ENCODE results near the gene FBXO42.
A peak's percentile ranks its signal among the peaks of the same experiment; 100 is the strongest.
"Not testable (repeated sequence)": the region's sequence is repeated elsewhere in the genome, so short reads cannot be mapped to it uniquely, and the experiment has no call there.

Gene FBXO42

DNA sequence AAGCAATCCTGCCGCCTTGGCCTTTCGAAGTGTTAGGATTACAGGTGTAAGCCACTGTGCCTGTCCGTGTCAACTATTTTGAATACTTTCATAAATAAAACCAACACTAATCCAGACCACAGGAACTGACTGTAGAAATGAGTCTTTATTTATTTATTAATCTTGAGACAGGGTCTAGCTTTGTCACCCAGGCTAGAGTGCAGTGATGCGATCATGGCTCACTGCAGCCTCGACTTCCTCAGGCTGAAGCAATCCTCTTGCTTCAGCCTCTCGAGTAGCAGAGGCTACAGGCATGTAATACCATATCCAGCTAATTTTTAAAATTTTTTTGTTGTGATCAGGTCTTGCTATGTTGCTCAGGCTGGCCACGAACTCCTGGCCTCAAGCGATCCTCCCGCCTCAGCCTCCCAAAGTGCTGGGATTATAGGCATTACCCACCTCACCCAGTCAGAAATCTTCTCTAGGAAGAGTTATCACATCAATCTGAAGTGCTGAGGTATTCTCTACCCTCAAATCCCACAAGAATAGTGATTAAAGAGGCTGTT is 93.6 kb downstream of the FBXO42 start:
- no peak for DNase-seq

DNA sequence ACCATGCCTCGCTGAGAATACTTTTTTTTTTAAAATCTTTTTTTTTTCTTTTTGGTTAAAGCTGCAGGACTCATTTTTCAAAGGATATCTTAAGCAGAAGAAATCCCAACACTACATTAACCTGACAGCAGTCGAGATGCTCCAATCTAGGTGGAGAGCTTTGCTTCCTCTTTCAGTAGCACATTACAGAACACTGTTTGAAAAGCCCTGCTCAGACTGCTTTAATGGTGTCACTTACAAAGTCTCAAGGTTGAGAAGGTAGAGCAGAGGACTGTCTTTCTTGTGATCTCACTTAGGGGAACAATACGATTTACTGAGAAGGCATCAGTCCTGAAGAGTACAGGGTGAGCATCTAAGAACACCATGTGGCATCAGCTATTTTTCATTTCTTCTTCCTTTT is 94.3 kb downstream of the FBXO42 start:
- DNase-seq = no peak

DNA sequence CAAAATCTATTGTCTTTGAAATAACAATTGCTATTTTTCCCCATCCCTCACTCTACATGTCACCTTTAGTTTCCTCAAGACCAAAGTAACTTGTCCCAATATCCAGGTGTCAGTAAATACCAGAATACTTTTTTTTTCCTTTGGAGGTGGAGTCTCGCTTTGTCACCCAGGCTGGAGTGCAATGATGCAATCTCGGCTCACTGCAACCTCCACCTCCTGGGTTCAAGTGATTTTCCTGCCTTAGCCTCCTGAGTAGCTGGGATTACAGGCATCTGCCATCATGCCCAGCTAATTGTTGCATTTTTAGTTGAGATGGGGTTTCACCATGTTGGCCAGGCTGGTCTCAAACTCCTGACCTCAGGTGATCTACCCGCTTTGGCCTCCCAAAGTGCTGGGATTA is 94.7 kb downstream of the FBXO42 start:
- not testable (repeated sequence) for DNase-seq

DNA sequence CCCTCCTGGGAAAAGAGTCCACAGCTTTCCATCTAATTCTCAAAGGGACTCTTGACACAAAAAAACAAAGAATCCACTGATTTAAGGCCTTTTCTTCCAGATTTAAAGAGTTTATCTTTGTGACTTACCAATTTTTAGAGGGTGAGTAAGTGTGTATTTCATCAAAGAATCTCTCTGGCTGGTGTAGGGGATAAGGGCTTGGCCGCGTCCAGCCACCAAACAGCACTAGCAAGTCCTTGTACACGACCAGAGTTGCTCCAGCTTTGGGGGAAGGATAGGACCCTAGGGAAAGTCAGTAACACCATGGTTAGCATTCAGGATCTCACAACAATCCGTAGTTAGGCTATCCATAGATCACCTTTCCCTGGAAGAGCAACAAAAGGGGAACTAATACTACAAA is 95.8 kb downstream of the FBXO42 start:
- no peak for DNase-seq

DNA sequence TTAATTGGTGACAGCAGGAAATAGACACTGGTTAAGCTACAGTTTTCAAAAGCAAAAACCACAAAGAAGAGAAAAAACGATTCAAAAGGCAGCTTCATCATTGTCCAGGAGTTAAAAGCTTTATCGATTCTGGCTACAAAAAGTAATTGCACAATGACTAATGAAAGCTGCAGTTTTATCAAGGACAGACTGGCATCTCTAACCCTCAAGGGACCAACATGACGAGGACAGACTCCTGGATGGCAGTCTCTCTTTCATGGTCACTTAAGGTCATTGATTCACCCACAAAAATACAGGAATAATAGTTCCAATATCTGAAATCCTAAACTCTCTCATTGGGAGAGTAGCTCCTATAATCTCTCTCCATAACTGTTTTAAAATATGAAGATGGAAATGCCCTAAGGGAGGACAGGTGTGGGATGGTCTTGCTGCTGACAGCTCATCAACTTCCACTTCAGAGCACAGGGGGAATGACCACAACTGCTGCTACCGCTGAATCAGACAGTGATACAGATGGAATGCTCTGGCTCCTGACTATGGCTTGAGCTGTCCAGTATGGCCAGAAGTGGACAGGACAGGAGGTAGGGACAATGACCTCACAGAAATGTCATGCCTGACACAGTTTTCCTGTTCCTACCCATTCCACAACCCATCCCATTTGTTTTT is 97.9 kb downstream of the FBXO42 start:
- DNase-seq = no peak

DNA sequence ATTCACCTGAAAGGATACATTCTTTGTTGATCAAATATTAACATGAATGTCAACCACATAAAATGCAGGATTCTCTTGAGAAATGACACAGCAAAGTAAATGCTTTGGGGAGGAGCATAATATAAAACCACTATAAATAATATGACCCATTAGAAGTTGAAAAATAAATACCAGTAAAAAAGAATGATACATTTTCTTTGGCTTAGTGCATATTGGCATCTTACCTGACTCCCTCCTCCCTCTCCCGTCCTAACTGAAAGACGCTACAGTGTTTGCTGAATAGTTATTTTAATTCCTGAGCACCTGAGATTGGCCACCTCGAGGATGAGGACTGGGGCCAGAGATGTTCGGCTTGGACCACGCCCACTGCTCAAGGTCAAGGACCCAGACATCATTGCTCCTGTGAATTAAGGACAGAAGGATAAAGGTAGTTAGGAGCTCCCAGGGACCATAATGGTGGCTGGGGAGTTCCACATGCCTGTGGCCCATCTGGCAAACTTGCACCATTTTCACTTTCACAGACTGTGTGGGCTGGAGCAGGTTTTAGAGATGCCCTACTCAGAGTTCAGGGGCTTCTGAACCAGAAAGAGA is 98.9 kb downstream of the FBXO42 start:
- no peak for DNase-seq

DNA sequence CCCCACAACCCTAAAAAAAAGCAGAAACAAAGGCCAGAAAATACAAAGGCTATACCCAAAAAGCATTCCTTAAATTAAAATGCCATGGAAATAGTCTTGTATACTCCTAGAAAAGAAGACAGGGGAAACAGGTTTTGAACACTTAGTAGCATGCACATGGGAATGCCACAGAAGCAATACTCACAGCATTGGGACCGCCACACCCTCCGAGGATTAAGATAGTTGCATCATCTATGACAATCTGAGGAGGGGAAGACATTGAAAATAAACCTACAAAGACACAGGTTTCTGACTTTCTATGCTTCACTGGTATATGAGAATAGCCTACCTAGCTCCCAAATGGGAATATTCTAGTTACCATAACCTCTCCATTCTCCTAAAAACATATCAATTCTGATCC is 99.4 kb downstream of the FBXO42 start:
- DNase-seq = no peak

DNA sequence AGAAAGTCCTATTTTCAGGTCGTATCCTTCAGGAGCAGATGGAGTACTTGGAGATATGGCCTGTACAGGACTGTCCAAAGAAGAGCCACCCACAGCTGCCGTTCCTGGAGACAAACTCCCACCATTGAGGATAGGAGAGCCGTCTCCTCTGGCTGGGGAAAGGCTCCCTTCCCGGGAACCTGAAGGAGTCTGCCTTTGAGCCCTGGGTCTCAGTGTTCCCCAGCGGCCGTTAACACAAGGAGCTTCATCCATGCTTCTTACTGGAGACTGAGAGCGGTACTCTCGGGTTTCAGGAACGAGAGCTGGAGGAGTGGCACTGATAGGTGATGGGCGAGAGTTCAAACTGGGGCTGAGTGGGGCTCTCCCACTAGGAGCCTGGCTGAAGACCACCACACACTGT is 100.9 kb downstream of the FBXO42 start:
- no peak for DNase-seq

DNA sequence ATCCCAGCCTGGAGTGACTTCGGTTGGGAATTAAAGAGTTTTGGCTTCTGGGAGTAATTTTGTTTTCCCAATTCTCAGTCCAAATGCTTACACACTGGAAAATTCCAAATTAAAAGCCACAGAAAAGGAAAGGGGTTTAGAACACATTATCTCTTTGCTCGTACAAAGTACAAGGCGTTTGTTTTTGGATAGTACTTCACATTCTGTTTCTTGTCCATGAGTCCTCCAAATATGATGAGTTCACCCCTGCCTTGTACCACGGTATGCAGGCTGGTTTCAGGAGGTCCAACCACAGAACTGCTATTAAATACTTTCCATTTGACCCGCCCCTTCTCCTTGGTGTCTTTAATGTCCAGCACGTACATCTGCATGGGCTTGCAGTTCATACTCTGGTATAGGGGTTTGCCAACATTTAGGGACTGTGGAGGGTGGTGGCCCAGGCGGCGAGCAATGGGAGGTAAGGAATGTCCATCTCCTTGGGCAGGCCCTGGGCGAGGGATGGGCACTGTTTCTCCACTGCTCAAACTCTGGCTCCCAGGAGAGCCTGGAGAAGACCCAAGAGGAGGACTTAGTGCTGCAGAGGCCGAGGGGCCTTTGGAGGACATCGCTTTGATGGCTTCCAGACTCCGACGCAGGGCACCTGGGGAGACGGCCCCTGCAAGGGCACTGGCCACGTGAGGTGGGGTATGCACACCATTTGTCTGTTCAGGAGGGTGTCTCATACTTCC is 101.6 kb downstream of the FBXO42 start:
- no peak for DNase-seq

DNA sequence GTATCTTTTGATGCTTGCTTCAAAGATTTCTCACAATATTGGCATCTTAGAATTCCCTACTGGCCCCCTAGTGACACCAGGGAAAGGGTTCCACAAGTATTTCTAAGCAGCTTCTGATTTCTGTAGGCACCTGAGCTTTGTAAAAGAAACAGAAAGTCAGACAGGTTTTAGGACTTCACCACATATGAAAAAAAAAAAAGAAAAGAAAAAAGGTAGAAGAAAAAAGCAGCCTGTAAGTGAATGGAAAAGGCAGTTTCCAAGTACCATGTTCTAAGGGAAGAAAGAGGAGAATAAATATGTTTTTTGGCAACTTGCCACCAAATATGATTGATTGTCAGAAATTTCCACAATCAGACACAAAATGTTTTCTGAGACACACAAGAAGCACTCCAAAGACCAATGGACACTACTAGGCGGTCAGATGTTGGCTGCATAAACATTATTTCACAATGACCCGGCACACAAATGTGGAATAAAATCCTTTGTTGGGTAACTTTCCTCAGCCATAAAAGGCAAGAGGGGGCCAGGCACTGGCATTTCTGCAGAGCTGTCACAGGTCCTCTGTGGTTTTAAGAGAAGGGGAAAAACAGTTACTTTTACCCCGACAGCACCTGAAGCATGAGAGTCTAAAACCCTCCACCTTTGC is 102.6 kb downstream of the FBXO42 start:
- no peak for DNase-seq

DNA sequence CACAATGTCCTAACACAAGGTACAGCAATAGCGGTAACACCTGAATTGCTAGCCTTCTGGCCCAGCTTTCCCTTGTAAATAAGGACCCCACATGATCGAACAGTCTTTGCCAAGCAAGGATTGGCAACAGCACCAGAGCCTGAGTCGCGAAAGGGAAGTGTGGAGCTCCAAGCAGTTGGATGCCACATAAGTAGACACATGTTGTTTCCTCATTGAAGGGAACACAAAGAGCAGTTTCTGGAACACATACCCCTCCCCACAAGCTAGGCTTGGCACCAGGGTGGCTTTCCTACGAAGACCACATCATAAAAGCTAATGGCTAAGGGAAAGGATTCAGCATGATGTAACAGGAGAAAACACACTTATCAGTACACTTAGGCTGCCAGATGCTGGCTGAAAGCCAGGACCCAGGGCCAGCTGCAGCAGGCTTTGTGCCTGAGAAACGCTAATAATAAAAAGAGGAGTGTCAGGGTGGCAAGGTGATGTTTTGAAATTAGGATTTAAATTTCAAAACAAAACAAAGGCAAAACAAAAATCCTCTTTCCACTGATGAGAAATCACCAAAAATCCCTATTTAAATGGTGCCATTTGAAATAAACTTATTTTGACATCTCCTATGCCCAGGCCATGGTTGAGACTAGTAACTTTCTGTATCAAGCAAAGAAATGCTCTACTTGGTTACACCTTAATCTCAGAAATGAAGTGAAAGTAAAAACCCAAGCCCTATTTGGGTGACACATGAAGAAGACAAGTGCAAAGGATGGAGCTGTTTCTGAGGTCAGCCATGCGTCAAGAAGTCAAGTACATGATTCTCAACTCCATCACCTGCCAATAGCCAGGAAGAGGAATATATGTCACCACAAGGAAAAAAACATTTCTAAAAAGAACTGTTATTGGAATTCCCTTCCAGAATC is 103.4 kb downstream of the FBXO42 start:
- DNase-seq = no peak

DNA sequence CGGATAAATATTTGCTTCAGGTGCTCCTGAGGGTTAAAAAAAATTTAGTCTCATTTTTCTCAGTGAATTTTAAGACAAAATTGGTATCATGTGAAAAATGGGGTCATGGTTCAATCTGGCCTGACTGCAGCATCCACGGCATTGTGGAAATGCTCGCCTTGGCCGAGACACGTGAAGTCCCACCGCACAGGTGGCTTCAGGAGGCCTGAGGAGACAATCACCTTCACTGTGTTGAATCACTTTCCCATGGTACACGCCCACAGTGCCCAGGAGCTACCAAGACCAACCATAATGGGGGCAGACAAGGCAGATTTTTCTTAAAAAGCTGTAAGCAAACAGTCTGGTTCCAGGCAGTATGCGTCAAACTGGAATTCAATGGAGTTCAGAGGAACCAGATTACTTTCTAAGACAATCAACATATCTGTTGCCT is 104.3 kb downstream of the FBXO42 start:
- DNase-seq = no peak

DNA sequence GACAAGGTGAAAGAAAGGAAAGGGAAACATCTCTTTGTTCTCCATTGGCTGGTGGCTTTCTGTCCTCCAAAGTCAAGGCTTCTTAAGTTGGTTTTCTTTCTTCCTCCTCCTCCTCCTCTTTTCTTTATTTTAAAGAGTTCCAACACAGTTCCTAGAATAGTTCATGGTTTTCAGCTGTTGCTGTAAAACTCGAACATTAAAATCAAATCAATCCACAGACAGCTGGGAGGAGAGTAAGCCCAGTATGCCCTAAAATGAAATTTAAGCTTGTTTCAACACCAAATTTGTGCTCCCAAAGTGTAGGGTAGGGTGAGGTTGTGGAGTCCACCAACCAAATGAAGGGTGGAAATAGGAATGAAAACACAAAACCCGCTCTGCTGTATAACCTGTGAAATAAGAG is 104.8 kb downstream of the FBXO42 start:
- DNase-seq = no peak

DNA sequence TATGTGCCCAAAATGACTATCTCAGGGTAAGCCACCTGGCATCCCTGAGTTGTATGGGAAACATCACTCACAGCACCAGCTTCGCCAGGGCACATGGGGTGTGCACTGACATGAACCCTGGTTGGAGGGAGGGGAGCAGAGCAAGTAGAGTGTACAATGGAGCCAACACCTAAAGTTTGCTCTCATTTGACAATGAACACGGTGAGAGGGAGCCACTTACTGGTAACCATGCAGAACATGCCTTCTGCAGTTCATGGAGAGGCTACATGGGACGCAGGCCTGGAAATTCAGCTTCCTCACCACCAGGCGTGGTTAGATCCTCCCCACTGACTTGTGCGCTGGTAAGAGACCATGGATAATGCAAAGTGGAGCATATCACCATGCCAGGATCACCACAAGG is 105.3 kb downstream of the FBXO42 start:
- DNase-seq = no peak

DNA sequence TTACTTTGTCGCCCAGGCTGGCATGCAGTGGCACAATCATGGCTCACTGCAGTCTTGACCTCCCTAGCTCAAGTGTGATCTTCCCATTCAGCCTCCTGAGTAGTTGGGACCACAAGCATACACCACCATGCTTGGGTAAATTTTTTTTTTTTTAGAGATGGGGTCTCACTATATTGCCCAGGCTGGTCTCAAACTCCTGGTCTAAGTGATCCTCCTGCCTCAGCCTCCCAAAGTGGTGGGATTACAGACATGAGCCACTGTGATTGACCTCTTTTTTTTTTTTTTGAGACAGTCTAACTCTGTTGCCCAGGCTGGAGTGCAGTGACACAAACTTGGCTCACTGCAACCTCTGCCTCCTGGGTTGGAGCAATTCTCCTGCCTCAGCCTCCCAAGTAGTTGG is 106.0 kb downstream of the FBXO42 start:
- DNase-seq = not testable (repeated sequence)

DNA sequence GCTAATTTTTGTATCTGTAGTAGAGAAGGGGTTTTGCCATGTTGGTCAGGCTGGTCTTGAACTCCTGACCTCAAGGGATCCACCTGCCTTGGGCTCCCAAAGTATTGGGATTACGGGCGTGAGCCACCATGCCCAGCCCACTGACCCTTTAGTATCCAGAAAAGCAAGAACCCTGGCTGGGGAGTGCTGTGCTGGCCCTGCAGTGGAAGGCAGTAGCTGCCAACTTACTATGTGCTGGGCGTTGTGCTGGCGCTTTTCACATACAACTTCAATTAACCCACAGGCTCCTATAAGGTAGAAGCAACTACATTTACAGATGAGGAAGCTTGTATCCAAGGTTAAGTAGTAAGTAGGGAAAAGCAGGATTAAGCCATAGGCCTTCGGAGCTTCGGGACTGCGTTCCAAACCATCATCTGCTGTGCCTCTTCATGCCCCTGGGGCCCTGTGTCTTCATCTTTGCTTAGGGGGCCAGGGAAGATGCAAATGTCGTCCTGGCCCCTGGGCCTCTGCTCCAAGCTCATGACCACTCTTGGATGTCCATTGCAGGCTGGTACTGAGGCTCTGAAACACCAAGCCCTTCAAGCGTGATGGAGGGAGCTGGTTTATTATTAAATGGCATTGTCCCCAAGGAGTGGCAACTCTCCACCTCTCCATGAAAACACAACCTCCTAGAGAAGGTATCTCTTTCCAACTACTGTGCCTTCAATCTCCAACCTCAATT is 106.6 kb downstream of the FBXO42 start:
- DNase-seq = no peak

DNA sequence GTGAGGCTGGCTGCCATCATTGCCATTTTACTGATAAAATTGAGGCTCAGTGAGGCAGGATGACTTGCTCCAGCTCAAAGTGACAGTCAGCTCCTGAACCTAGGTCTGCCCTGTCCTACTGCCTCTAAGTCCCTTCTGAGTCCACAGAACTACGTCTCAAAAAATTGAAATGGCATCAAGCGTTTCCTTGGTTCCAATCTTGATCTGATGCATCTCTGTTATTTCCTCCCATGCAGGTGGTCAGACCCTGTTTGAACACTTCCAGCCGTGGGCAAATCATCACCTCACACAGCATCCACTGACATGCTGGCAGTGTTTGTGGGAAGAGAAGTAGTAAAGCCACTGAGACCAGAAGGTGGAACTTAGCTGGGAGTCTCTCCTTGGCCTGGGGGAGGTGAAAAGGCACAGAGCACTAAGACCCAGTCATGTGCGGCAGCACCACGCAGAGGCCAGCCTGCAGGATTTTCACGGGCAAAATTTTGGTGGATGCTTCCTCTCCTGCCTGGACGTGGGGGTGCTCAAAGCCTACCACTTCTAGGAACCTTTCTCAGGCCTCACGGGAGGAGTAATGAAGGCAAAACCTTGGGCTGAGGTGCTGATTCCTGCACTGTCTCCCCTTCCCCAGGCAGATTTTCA is 107.5 kb downstream of the FBXO42 start:
- DNase-seq = no peak

DNA sequence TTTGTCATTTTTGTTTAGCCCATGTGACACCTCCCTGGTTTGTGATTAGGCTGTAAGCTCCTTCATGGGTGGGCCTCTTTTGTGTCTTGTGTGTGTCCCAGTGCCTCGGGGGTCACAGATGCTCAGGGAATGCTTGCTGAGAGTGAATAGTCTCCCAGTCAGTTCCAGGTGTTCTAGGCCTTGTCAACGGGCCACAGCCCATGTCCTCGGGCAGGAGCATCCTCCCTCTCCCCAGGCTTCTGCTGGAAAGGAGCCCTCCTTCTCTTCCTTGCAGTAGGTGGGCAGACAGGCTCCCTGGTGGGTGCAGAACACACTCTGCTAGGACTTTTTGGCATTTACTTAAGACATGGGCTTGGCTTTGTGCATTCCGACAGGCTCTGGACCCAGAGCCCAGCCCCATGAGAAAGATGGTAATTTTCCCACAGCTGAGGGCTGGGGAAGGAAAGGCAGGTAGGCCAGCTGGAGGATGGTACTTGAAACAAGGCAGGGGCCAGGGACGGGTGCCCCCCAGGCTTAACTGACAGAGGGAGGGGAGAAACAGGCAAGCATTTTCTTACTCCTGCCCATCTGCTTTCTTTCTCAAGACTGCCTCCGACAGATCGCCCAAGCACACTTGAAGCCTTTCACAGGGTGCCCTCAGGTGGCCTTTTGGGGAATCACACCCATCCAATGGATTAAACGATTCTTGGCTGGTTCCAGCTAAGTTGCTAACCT is 108.2 kb downstream of the FBXO42 start:
- peak; percentile 21 for DNase-seq

DNA sequence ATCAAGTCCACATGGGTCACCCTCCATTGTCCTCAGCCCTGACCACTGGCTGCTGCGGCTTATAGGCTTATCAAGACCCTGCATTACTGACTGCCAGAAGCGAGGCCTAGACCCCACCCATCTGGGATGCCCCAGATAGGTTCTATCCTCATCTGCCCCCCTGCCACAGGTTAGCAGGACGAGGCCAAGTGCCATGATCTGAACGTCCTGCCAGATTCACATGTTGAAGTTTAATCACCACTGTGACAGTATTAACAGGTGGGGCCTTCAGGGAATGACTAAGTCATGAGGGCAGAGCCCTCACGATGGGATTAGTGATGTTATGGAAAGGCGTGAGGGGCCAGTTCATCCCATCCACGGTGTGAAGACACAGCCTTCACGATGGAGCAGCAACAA is 109.1 kb downstream of the FBXO42 start:
- no peak for DNase-seq

DNA sequence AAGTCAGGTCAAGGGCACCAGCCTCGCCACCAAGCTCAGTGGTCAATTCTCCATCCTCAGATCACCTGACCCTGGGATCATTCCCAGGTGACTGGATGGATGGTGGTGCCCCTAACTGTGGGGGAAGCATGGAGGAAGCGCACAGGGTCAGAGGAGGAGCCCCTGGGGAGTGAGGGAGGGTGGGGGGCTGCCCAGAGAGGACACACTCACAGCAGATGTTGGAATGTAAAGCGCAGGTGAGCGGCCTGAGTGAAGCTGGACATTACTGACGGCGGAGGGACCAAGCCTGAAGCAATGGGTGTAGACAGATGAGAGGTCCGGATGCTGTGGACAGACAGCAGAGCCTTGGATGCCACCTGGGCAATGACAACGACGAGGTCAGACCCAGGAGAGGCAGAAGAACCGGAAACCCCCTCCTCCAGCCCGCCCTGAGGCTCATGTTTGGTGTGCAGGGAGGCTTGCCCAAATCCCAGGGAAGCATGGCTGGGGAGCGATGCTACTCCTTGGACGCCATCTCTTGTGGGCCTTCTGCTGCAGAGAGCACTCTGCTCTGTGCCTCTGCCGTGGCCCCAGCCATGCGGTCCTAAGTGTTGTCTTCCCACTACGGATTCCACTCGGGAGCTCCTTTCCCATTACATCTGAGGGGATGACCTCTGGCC is 109.6 kb downstream of the FBXO42 start:
- DNase-seq = no peak

Measured in GOT3 (cell line).